ENCODE data around the gene SUV39H2.
"Not testable (repeated sequence)": the region's sequence is repeated elsewhere in the genome, so short reads cannot be mapped to it uniquely, and the experiment has no call there.

The SUV39H2 gene

GRCh38 chr10:14875941-14876340 lies 2.7 kb upstream of the SUV39H2 start:
- DNase-seq (ENCODE audit: low spot score): no peak

- DNase-seq (ENCODE audit: low spot score): no peak
These were observed 1.9 kb upstream of the SUV39H2 start for GRCh38 chr10:14876764-14877163.

DNA sequence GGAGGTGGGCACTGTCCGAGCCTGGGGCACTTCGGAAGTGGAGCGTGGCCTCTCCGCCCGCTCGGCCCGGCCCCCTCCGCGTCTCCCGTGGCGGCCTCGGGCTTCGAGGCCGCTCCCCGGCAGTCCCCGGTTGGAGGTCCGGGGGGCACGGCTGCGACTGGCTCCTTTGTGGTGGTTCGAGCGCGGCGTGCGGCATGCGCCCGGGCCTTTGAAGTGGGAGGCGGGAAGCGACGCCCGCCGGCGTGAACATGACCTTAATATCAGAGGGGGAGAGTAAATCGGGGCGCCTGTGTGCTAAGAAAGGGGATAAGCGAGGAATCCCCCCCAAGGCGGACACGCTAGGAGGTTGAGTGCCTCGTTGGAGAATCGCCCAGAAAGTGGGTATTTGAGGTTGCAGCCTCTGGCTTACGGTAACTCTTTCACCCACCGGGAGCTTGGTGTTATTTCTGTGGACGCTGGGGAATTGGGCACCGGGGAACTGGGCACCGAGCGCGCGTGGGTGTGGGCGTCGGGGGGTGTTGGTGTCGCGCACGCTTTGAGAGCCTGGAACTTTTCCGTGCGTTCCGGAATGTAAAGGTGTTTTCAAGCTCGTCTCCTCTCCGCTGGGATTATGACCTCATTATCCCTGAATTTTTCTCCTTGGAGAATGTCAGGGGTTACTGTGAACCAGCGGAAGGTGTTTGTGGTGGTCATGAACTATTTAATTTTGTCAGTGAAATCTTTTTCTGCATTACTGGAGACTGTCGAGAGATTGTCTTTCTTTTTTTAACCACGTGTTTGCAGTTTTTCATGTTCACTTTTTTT lies 660 bp downstream of the SUV39H2 start:
- DNase-seq (ENCODE audit: low spot score): no peak

DNA sequence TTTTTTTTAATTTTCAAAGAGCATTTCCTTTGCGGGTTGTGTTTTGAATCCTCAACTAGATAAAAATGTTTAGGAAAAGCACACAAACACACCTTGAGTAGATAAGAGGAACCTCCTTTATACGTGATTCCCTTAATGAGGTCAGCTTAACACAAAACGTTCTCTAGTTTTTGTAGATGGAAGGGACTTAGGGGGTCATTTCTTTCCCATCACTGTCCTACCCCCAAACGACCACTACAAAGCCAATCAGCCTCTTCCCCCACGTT lies 1.2 kb downstream of the SUV39H2 start:
- no peak for DNase-seq (ENCODE audit: low spot score)

DNA sequence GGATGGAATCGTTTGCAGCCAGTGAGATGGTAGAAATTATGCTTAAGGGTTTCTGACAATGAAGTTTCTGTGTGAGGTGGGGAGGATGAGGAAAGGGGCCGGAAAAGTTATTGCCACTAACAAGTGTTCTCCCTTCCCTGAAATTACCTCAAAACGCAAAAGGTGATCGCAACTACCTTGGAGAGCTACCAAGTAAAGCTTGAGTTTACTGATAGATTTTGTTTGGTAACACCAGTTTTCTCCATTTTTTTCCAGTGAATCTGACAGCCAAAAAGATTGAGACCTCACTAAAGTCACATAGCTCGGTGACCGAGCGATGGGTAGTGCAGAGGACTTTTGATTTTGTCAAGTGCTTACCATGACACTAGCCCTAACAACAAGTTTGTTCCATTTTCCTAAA lies 1.6 kb downstream of the SUV39H2 start:
- DNase-seq (ENCODE audit: low spot score): no peak

DNA sequence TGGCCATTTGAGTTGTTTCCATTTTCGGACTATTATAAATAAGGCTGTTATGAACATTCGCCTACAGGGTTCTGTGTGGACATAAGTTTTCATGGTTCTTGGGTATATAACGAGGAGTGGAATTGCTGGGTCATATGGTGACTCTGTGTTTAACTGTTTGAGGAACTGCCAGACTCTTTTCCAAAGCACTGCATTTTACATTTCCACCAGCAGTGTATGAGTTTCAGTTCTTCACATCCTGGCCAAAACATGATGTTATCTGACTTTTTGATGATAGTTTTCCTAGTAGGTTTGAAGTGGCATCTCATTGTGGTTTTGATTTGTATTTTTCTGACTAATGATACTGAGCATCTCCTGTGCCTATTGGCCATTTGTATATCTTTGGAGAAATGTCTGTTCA lies 5.4 kb downstream of the SUV39H2 start:
- no peak for DNase-seq (ENCODE audit: low spot score)

- DNase-seq (ENCODE audit: low spot score): no peak
These were observed 10.7 kb downstream of the SUV39H2 start for GRCh38 chr10:14889318-14889717.

DNA sequence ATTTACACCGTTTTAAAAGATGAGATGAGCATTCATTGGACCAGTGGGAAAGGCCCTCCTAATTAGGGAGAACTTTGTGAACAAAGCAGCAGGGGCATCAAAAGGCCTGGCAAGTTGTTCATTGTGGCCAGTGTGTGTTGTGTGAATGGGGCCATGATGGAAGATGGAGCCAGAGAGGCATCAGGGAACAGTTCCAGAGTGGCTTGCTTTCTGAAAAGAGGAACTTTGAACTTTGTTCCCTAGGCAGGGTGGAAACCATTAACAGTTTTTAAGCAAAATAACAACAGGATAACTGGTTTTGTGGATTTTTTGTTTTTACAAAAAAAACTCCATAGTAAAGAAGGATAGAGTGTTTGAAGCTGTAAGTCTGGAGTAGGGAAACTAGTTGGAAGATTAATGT lies 12.5 kb downstream of the SUV39H2 start:
- no peak for DNase-seq (ENCODE audit: low spot score)

DNA sequence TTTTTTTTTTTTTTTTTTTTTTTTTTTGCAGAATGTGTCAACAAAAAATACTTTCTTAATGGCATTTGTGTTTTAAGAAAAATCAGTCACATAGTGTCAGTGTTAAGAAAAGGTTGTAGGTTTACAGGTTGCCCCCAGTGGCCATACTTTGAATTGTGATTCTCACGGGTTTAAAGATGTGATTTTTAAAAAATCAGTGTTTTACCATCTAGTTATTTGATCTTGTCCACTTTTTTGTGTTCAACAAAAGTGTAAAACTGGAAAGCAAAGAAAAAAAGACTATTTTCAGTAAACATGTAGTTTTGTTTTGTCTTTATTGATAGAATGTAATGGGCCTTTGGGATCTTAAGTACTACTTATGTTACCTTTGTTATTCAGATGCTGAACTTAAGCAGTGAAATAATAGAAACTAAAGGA lies 25.7 kb downstream of the SUV39H2 start:
- DNase-seq (ENCODE audit: low spot score): no peak

DNA sequence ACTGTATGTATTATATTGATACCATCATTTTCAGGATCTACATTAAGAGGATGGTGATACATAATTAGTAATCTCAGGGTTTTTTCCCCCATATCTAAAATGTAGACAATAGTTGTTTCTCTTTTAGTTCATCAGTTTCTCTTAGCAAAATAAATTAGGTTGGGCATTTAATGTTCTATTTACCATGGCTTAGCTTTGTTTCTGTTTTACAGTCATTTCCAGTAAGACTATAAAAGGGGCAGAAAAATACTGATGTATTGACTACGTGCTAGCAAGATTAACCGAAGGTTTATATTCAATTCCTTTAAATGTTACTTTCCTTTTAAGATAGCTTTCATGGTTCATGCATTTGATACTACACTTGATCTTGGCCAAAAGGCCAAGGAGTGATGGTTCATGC lies 26.2 kb downstream of the SUV39H2 start:
- DNase-seq (ENCODE audit: low spot score): no peak

- DNase-seq (ENCODE audit: low spot score): no peak
These were observed 27.2 kb downstream of the SUV39H2 start for GRCh38 chr10:14905890-14906289.

DNA sequence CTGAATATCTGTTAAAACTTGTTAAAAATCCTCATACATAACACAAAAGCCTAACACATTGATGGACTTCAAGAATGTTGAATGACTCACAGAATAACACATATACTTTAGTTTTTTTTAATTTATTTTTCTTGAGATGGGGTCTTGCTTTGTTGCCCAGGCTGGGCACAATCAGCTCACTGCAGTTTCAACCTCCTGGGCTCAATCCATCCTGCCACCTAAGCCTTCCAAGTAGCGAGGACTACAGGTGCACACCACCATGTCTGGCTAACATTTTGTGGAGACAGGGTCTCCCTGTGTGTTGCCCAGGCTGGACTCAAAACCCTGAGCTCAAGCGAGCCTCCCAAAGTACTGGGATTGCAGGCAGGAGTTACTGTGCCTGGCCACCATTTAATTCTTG lies 28.1 kb downstream of the SUV39H2 start:
- no peak for DNase-seq (ENCODE audit: low spot score)

DNA sequence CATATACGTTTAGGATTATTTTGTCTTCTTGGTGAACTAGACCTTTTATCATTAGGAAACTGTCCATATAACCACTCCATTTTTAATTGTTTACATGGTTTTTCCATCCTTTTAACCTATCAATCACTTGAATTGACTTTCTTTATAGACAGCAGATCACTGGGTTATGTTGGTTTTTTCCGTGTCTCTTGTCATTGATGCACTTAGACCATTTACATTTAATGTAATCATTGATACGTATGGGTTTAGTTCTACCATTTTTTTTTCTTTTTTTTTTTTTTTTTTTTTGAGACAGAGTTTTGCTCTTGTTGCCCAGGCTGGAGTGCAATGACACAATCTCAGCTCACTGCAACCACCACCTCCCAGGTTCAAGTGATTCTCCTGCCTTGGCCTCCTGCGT lies 28.9 kb downstream of the SUV39H2 start:
- DNase-seq (ENCODE audit: low spot score): not testable (repeated sequence)

DNA sequence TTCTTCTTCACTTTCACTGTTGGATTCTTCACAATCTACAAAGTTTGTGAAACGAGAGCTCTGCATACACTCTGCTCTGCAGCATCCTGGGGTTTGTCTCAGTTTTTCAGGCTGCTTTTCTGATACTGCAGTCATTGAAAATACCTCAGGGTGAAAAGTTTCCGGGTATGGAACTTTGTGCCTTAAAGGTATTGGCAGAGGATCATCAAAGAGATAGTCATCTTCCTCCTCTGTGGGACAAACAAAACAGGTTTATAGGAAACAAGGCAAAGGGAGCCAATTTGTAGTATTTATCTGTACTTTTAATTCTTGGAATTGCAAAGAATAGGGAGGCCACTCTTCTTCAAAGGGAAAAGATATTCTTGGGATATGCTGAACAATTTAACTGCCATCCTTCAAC lies 30.4 kb downstream of the SUV39H2 start:
- DNase-seq (ENCODE audit: low spot score): no peak

DNA sequence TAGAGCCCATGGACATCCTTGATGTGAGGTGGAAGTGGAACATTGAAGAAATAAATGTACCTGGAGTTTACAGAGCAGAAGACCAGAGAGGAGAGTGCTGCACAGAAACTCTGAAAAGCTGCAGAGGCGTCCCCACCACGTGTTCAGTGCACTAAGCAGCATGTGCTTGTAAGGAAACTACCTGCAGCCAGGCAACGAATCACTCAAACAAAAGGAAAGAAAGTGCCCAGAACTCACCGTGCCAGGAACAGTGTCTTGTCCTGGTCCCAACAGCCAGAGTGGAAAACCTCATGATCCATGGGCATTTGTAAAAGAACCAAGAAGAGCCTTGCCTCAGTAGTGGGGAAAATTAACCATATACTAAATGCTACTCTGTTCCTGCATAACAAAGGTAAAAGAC lies 32.3 kb downstream of the SUV39H2 start:
- DNase-seq (ENCODE audit: low spot score): no peak

- no peak for DNase-seq (ENCODE audit: low spot score)
These were observed 33.1 kb downstream of the SUV39H2 start for GRCh38 chr10:14911801-14912200.

GRCh38 chr10:14916600-14916999 lies 37.9 kb downstream of the SUV39H2 start:
- no peak for DNase-seq (ENCODE audit: low spot score)

DNA sequence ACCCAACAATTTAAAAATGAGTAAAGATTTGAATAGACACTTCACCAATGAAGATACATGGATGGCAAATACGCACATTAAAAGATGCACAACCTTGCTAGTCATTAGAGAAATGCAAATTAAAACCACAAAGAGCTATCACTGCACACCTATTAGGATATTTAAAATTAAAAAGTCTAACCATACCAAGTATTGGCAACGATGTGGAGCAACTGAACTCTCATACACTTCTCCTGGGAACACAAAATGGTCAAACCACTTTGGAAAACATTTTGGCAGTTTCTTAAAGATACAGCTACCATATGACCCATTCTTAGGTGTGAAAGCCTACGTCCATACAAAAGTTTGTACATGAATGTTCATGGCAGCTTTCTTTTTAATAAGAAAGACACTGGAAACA lies 39.2 kb downstream of the SUV39H2 start:
- DNase-seq (ENCODE audit: low spot score): no peak

GRCh38 chr10:14918964-14919363 lies 40.3 kb downstream of the SUV39H2 start:
- no peak for DNase-seq (ENCODE audit: low spot score)

- DNase-seq (ENCODE audit: low spot score): no peak
These were observed 45.3 kb downstream of the SUV39H2 start for GRCh38 chr10:14924013-14924412.

GRCh38 chr10:14925268-14925667 lies 46.6 kb downstream of the SUV39H2 start:
- no peak for DNase-seq (ENCODE audit: low spot score)

GRCh38 chr10:14926061-14926470 lies 47.4 kb downstream of the SUV39H2 start:
- no peak for DNase-seq (ENCODE audit: low spot score)

DNA sequence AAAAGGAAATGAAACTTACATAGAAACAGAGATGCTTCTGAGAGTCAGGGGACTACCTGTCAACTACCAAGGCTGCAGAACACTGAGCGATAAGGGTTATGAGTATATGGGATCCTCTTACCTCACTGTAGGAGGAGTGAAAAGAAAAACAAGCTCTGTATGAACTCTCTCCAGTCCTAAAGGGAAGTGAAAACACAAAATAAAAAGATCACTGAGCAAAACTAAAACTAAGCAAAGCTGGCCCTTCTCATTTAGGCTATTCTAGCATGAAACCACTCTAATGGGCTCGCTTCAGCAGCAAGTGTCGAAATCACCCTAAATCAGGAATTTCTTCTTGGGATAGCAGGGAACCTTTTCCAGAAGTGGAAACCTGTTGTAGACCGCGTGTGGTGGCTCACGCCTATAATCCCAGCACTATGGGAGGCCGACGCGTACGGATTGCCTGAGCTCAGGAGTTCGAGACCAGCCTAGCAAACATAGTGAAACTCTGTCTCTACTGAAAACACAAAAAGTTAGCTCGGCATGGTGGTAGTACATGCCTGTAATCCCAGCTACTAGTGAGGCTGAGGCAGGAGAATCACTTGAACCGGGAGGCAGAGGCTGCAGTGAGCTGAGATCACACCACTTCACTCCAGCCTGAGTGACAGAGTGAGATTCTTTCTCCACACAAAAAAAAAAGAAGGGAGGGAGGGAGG lies 48.2 kb downstream of the SUV39H2 start:
- DNase-seq (ENCODE audit: low spot score): no peak

DNA sequence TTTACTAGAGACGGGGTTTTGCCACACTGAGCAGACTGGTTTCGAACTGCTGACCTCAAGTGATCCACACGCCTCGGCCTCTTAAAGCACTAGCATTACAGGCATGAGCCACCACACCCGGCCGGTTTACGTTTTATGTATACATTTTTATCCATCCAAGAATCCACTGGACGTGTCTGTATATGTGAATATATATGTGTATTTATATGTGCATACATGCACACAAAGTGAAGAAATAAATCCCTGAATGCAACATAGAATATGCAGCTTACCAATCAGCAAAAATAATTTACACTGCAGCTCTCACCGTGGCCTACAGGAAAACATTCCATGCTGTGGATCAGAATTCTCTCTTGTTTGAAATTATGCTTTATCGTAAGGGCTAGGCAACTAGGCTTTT lies 51.9 kb downstream of the SUV39H2 start:
- DNase-seq (ENCODE audit: low spot score): no peak

Measured in LoVo (cell line).